Measurements from ENCODE around the gene SZT2. TPM values are rescaled to one million over a fixed set of nuclear protein-coding genes. Genes with fewer than 3 reads are reported as not detected.

The SZT2 gene
- total RNA-seq, 1 experiment from 2014 or later, result 28.4 TPM

GRCh38 chr1:43445606-43446387, 56.1 kb downstream of the SZT2 start (continued):
- TF ChIP-seq PRRX2 (CRISPR knock-in tag; IDR thresholded peaks at IDR 0.05) (no peak), TEAD4 (CRISPR knock-in tag; IDR thresholded peaks at IDR 0.05) (no peak), GABPB1 (CRISPR knock-in tag; IDR thresholded peaks at IDR 0.05) (no peak), ZMAT4 (CRISPR knock-in tag; IDR thresholded peaks at IDR 0.05) (no peak), ZNF396 (CRISPR knock-in tag; IDR thresholded peaks at IDR 0.05; ENCODE audit: borderline replicate concordance) (no peak), NR2C2 (CRISPR knock-in tag; IDR thresholded peaks at IDR 0.05) (no peak), HMGXB4 (CRISPR knock-in tag; IDR thresholded peaks at IDR 0.05) (no peak), RORB (CRISPR knock-in tag; IDR thresholded peaks at IDR 0.05) (no peak), TCF7 (CRISPR knock-in tag; IDR thresholded peaks at IDR 0.05; ENCODE audit: low read depth) (no peak), SOX15 (CRISPR knock-in tag; IDR thresholded peaks at IDR 0.05) (no peak)

- H3K36me3 Mint-ChIP-seq, result peaks cover 41% of the 10 kb centered on the region
- ChIA-PET CTCF (no interaction called here), POLR2A (no interaction called here)
- no peak overlapping the region for H3K4me3 Mint-ChIP-seq
- ATAC-seq (no peak), DNase-seq (ENCODE audit: low spot score) (no peak)
- no peaks in the 10 kb centered on the region for H3K9me3 Mint-ChIP-seq
- H3K27me3 Mint-ChIP-seq (ENCODE audit: low read depth), result no peaks in the 10 kb centered on the region
- H3K27ac Mint-ChIP-seq, result no peak overlapping the region
- peaks cover 3% of the 10 kb centered on the region; the same call in 1 of the 2 replicates for H3K4me1 Mint-ChIP-seq
- no peak for TF ChIP-seq CTCF (IDR thresholded peaks at IDR 0.05)
- TF ChIP-seq GABPB1 (CRISPR knock-in tag; IDR thresholded peaks at IDR 0.05), result no peak
- TF ChIP-seq RORB (CRISPR knock-in tag; IDR thresholded peaks at IDR 0.05), result no peak
- no peak for TF ChIP-seq OVOL2 (CRISPR knock-in tag; IDR thresholded peaks at IDR 0.05; ENCODE audit: borderline replicate concordance)
- TF ChIP-seq SP1 (CRISPR knock-in tag; conservative IDR thresholded peaks at IDR 0.05), result no peak
- no peak for TF ChIP-seq IRF1 (CRISPR knock-in tag; IDR thresholded peaks at IDR 0.05)
- TF ChIP-seq NR2C2 (CRISPR knock-in tag; IDR thresholded peaks at IDR 0.05), result no peak
- TF ChIP-seq ZNF121 (CRISPR knock-in tag; IDR thresholded peaks at IDR 0.05), result no peak
- no peak for TF ChIP-seq ZNF281 (CRISPR knock-in tag; IDR thresholded peaks at IDR 0.05)
- TF ChIP-seq STAT6 (CRISPR knock-in tag; conservative IDR thresholded peaks at IDR 0.05; ENCODE audit: low read depth), result no peak
- no peak for TF ChIP-seq PREB (CRISPR knock-in tag; IDR thresholded peaks at IDR 0.05; ENCODE audit: borderline replicate concordance)
- no peak for TF ChIP-seq TEAD1 (CRISPR knock-in tag; IDR thresholded peaks at IDR 0.05)
- no peak for TF ChIP-seq ZNF232 (CRISPR knock-in tag; IDR thresholded peaks at IDR 0.05)
- no peak for TF ChIP-seq ETV6 (CRISPR knock-in tag; IDR thresholded peaks at IDR 0.05)
- TF ChIP-seq E2F5 (CRISPR knock-in tag; IDR thresholded peaks at IDR 0.05), result no peak
- no peak for TF ChIP-seq ZNF317 (CRISPR knock-in tag; IDR thresholded peaks at IDR 0.05; ENCODE audit: borderline replicate concordance, low read depth)
Measured at GRCh38 chr1:43446388-43446740, 56.7 kb downstream of the SZT2 start.

All from WTC11 (cell line).